H1 (cell line): ENCODE results near the gene ZNF546. TPM values are rescaled to one million over a fixed set of nuclear protein-coding genes. Genes with fewer than 3 reads are reported as not detected.

Experiments used
- polyA plus RNA-seq, 7 experiments: library from polyadenylated mRNA; depleted of rRNA in 3 of 7; stranded (reverse) in 5 of 7; unstranded in 2 of 7; fragments of >200 nt in 5 of 7; fragments of 200-250 nt in 2 of 7; gene quantifications; 1 replicate in 5 of 7; 2 replicates in 1 of 7; 4 replicates in 1 of 7; pipeline versions ENCODE4 v1.2.1 to v1.2.3, GENCODE V29; 2011 to 2013; ENCODE audit warnings: missing spikeins in 2 of 7, mixed read lengths in 2 of 7
- total RNA-seq: library from RNA; stranded (reverse); fragmentation: NEBNext Ultra II Directional; extraction: Animal tissue kit (Norgen Biotek cat#: 25700); gene quantifications from 2 replicates; pipeline ENCODE4 v1.2.1, GENCODE V29; 2021
- TF ChIP-seq, protein P1 (sequence below), 3 experiments: IDR thresholded peaks; 1 replicate in 2 of 3; 2 replicates in 1 of 3; pipeline versions ENCODE4 v1.5.1 to v1.6.1; 2011; ENCODE audit warnings: low read length in 3 of 3, mild to moderate bottlenecking in 3 of 3, inconsistent platforms in 2 of 3, low read depth in 1 of 3, moderate library complexity in 1 of 3; ENCODE audit not compliant: insufficient read depth in 1 of 3; ENCODE audit errors: control extremely low read depth in 1 of 3

The ZNF546 gene
- total and polyA plus RNA-seq, 2 of the 8 experiments (the other 6 are each of a cell fraction or from before 2014, with no cell fraction given) = 0.21 to 1.1 TPM

DNA sequence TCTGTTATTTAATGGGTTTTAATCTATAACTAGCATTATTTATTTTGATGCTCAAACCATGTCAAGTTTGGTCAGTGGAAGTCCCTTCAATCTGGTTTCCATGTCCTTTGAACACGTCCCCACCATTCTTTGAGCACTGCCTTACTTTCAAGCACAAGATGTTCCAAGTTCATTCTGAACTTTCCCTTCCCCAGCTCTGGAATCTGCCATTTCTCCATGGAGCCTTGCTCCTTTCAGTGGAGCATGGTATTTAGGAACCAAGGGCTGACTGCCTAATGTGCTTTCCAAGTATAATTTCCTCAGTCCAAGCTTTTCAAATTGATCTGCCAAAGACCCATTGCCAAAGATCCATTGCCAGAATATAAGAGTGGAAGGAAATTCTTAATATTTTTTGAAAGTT, 1.1 kb upstream of the ZNF546 start (continued):
- TF ChIP-seq, protein P1, sequence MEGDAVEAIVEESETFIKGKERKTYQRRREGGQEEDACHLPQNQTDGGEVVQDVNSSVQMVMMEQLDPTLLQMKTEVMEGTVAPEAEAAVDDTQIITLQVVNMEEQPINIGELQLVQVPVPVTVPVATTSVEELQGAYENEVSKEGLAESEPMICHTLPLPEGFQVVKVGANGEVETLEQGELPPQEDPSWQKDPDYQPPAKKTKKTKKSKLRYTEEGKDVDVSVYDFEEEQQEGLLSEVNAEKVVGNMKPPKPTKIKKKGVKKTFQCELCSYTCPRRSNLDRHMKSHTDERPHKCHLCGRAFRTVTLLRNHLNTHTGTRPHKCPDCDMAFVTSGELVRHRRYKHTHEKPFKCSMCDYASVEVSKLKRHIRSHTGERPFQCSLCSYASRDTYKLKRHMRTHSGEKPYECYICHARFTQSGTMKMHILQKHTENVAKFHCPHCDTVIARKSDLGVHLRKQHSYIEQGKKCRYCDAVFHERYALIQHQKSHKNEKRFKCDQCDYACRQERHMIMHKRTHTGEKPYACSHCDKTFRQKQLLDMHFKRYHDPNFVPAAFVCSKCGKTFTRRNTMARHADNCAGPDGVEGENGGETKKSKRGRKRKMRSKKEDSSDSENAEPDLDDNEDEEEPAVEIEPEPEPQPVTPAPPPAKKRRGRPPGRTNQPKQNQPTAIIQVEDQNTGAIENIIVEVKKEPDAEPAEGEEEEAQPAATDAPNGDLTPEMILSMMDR (IDR thresholded peaks at IDR 0.05; ENCODE audit: control extremely low read depth in 1 of 3, insufficient read depth in 1 of 3, low read depth in 1 of 3, low read length in 3 of 3) = no peak
